ENCODE measurements around the gene HOXC10.

DNA sequence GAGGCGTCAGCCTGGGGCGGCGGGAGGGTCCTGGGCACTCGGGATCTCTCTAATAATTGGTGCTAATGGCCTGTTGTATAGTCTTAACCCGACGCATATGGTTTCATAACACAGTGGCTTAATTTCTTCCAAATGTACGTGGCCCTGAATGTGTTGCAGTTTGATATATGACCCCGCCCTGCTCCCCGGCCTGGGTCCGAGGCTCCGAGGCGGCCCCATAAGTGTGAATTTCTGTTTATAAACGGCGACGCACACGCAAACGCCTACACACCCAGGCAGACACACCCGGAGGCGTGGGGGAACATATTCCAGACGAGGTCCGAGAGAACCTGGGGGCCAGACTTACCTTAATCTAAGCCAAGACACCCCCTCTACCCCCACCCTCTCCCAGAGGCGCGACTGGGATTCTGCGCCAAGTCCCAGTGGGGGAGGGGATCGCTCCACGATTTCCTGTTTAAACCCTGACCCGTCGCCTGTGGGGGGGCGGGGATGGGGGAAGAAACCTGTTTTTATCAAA lies 33.6 kb downstream of the HOXC10 start:
- TF ChIP-seq, protein P1, sequence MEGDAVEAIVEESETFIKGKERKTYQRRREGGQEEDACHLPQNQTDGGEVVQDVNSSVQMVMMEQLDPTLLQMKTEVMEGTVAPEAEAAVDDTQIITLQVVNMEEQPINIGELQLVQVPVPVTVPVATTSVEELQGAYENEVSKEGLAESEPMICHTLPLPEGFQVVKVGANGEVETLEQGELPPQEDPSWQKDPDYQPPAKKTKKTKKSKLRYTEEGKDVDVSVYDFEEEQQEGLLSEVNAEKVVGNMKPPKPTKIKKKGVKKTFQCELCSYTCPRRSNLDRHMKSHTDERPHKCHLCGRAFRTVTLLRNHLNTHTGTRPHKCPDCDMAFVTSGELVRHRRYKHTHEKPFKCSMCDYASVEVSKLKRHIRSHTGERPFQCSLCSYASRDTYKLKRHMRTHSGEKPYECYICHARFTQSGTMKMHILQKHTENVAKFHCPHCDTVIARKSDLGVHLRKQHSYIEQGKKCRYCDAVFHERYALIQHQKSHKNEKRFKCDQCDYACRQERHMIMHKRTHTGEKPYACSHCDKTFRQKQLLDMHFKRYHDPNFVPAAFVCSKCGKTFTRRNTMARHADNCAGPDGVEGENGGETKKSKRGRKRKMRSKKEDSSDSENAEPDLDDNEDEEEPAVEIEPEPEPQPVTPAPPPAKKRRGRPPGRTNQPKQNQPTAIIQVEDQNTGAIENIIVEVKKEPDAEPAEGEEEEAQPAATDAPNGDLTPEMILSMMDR (IDR thresholded peaks at IDR 0.05; ENCODE audit: low read depth, low read length) = no peak
- TF ChIP-seq EZH2phosphoT487 (IDR thresholded peaks at IDR 0.05; ENCODE audit: low read depth) = no peak
